NCI-H1694 (cell line): ENCODE results near the gene DACT3.

ENCODE experiments used
- DNase-seq: peaks from one replicate; lab custom pipeline; 2025; lab: John Stamatoyannopoulos, UW

The DACT3 gene

GRCh38 chr19:46610851-46611770 is 49.9 kb downstream of the DACT3 start:
- DNase-seq = no peak

GRCh38 chr19:46610413-46610775 is 50.6 kb downstream of the DACT3 start:
- DNase-seq = no peak

- no peak for DNase-seq
Observed at GRCh38 chr19:46609511-46610412, 51.2 kb downstream of the DACT3 start.

GRCh38 chr19:46608581-46609345 is 52.2 kb downstream of the DACT3 start:
- no peak for DNase-seq

- DNase-seq = no peak
Observed at GRCh38 chr19:46608178-46608577, 52.8 kb downstream of the DACT3 start.

- no peak for DNase-seq
Observed at GRCh38 chr19:46607448-46607841, 53.5 kb downstream of the DACT3 start.

- no peak for DNase-seq
Observed at GRCh38 chr19:46606681-46607447, 54.1 kb downstream of the DACT3 start.

- no peak for DNase-seq
Observed at GRCh38 chr19:46606019-46606418, 55.0 kb downstream of the DACT3 start.

GRCh38 chr19:46605356-46605821 is 55.6 kb downstream of the DACT3 start:
- DNase-seq = no peak

- no peak for DNase-seq
Observed at GRCh38 chr19:46604781-46605355, 56.1 kb downstream of the DACT3 start.

- no peak for DNase-seq
Observed at GRCh38 chr19:46603752-46604231, 57.2 kb downstream of the DACT3 start.

- DNase-seq = no peak
Observed at GRCh38 chr19:46603195-46603637, 57.8 kb downstream of the DACT3 start.

- no peak for DNase-seq
Observed at GRCh38 chr19:46602392-46603194, 58.4 kb downstream of the DACT3 start.

- DNase-seq = no peak
Observed at GRCh38 chr19:46601318-46602224, 59.4 kb downstream of the DACT3 start, which contains the start of gene CALM3. Gene CALM3 (plus strand): TSS chr19:46601330. CDS start chr19:46601435, 105 bp downstream.

GRCh38 chr19:46600384-46601317 is 60.3 kb downstream of the DACT3 start:
- peak; percentile 95 for DNase-seq

- DNase-seq = no peak
Observed at GRCh38 chr19:46599716-46600373, 61.1 kb downstream of the DACT3 start.

- no peak for DNase-seq
Observed at GRCh38 chr19:46598372-46598917, 62.5 kb downstream of the DACT3 start.
